Motor neuron (in vitro differentiated cells): ENCODE data around the gene GMPR2. TPM values are rescaled to one million over a fixed set of nuclear protein-coding genes. Genes with fewer than 3 reads are reported as not detected.
"Not testable (repeated sequence)": the region's sequence is repeated elsewhere in the genome, so short reads cannot be mapped to it uniquely, and the experiment has no call there.

Source experiments
- ATAC-seq, 8 experiments: fragments of 200-7000 bp; cut with Tn5 transposase; replicated peaks in 6 of 8; 2 replicates each; pipeline ENCODE4 v1.8.0; 2021; ENCODE audit warnings: mild to moderate bottlenecking in 8 of 8, moderate library complexity in 8 of 8
- H3K27ac ChIP-seq, 2 donors: fragments of 250-450 bp; sonication (Bioruptor Pico); 2 replicates each; pipeline ENCODE4 v1.9.0; 2021; ENCODE audit warnings: antibody characterized with exemption in 2 of 2, mild to moderate bottlenecking in 2 of 2, moderate library complexity in 1 of 2
- H3K4me1 ChIP-seq, 2 donors: fragments of 250-450 bp; sonication (Bioruptor Pico); replicated peaks in 1 of 2; 2 replicates each; pipeline ENCODE4 v1.6.1; 2021; ENCODE audit warnings: antibody characterized with exemption in 2 of 2, mild to moderate bottlenecking in 2 of 2, moderate library complexity in 1 of 2
- H3K4me3 ChIP-seq, 5 donors: fragments of 250-450 bp; sonication (Bioruptor Pico); 2 replicates each; pipeline ENCODE4 v1.9.0; 2021; ENCODE audit warnings: antibody characterized with exemption in 5 of 5, mild to moderate bottlenecking in 5 of 5, moderate library complexity in 4 of 5
- WGBS, 10 experiments: fragments of 450-650 bp; shearing (Covaris generic); methylation state at CpG; one replicate each; pipeline ENCODE4 v1.0.0; 2022; 5-methylcytosine and 5-hydroxymethylcytosine counted together
- in situ Hi-C, 9 experiments: fragments of 400-800 bp; cut with MboI; loops; one replicate each; pipeline ENCODE4 v1.15.0; 2021; ENCODE audit warnings: low sequenced_read_pairs in 9 of 9, low pct_unique_long_range_greater_than_20kb in 2 of 9; ENCODE audit not compliant: unreplicated experiment in 9 of 9
- total RNA-seq, 8 experiments: library from RNA; unstranded; fragments of 300-600 nt; gene quantifications; 2 replicates each; pipeline versions ENCODE4 v1.2.3 to v1.2.4, GENCODE V29; 2022

GMPR2 gene
- total RNA-seq, 8 experiments from 2014 or later = 46.7 to 87.8 (median 69.0) TPM

- in situ Hi-C loops = no loop called here
- peaks cover 0 to 7% of the 10 kb centered on the region in 2 donors for H3K4me1 ChIP-seq
- ATAC-seq = no peak
- no peak overlapping the region for H3K27ac ChIP-seq
- WGBS, 10 experiments = 90 to 100% (median 100%) methylated on average over 1 to 8 of the region's 11 CpGs; no CpG with 5 or more reads in 1 of the 10 experiments
- H3K4me3 ChIP-seq = no peak overlapping the region
These were observed 26.2 kb upstream of the GMPR2 start for GRCh38 chr14:24206260-24207103.

- Histone ChIP-seq H3K4me1 (peaks cover under 1 to 7% of the 10 kb centered on the region in 2 donors), H3K27ac (no peak overlapping the region), H3K4me3 (no peak overlapping the region)
- 93 to 100% (median 100%) methylated on average over 1 to 4 of the region's 5 CpGs; no CpG with 5 or more reads in 2 of the 10 experiments for WGBS, 10 experiments
- in situ Hi-C loops = no loop called here
- no peak for ATAC-seq
These were observed 25.6 kb upstream of the GMPR2 start for GRCh38 chr14:24207104-24207551.

DNA sequence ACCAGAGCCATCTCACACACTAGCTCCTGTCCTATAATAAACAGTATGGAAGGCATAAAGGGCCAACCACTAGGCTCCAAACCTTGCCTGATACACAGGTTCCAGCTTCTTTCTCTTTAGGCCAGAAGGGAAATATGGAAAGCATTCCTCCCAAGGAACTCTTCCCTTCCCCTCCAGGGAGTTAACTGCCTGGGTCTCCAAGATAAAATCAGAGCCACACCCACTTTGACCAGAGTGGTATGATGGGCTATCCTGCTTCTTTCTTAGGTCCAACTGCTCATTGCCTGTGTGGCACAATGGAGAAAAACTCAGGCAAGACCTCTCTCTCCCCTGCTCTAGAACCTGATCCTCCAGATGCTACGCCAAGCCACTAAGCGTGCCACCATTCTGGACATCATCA lies 25.1 kb upstream of the GMPR2 start:
- 80 to 100% (median 100%) methylated on average over 1 to 2 of the region's 2 CpGs; no CpG with 5 or more reads in 4 of the 10 experiments for WGBS, 10 experiments
- ATAC-seq = peak in 1 of 8 experiments; percentile 51
- Histone ChIP-seq H3K4me3 (no peak overlapping the region), H3K4me1 (peaks cover 4 to 7% of the 10 kb centered on the region in 2 donors), H3K27ac (no peak overlapping the region)
- in situ Hi-C loops = no loop called here

GRCh38 chr14:24211311-24211710 lies 21.4 kb upstream of the GMPR2 start:
- H3K4me3 ChIP-seq = no peak overlapping the region
- peaks cover 21 to 22% of the 10 kb centered on the region in 2 donors for H3K4me1 ChIP-seq
- 80 to 100% (median 90%) methylated on average over 1 to 5 of the region's 6 CpGs; no CpG with 5 or more reads in 1 of the 10 experiments for WGBS, 10 experiments
- in situ Hi-C loops = no loop called here
- ATAC-seq = no peak
- H3K27ac ChIP-seq = no peak overlapping the region

GRCh38 chr14:24212924-24213865 lies 19.5 kb upstream of the GMPR2 start, which contains the start of gene CHMP4A:
Gene CHMP4A, minus strand, starts transcription at chr14:24213488. Its CDS starts 49 bp downstream, at chr14:24213439.
- peak; percentile 84 to 93 (median 90) for ATAC-seq
- Histone ChIP-seq H3K4me1 (peaks cover 21 to 24% of the 10 kb centered on the region in 2 donors), H3K4me3 (peak within 1 kb of the TSS; percentile 65 to 77 (median 72)), H3K27ac (peak within 1 kb of the TSS; percentile 90 to 91)
- WGBS, 10 experiments = 0 to 4% (median 0%) methylated on average over 5 to 38 of the region's 53 CpGs; no CpG with 5 or more reads in 4 of the 10 experiments
- in situ Hi-C loops = no loop called here

DNA sequence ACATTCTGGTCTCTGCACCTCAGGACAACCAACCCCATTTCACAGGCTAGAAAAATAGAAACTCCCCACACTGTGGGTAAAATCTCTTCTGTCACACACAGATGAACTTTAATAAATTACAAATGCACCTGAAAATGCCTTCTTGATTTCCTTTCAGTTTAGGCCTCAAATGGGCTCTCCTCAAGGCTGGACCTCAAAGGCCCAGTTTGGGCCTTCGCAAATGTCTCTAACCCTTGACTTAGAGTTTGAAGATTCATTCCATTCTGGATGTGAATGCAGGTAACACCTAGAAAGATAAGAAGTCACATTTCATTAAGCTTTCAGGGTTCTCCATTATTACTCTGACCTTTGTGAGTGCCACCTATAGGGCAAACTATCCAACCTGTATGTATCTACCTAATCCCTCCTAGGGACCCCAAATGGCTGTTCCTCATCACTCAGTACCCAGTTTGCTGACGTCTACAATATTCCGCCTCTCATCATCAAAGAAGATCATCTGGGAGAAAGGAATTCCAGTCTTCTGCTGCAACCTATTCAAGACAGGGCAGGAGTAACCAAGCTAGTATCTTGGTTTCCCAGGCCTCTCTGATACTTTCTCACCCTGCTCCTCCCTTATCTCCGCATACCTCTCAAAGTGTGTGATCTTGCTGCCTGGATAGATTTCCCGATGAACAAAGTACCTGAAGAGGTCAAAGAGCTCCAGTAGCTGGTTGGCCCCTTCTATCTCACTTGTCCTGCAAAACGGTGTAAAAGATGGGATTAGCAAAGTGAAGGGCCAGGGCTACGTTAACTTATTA lies 18.7 kb upstream of the GMPR2 start:
- peak overlapping the region; percentile 65 to 77 (median 72) for H3K4me3 ChIP-seq
- in situ Hi-C loops = no loop called here
- WGBS, 10 experiments = 75 to 100% (median 94%) methylated on average over 2 to 7 of the region's 7 CpGs; no CpG with 5 or more reads in 2 of the 10 experiments
- peaks cover 21 to 24% of the 10 kb centered on the region in 2 donors for H3K4me1 ChIP-seq
- H3K27ac ChIP-seq = peak overlapping the region; percentile 83 to 91
- ATAC-seq = no peak

- ATAC-seq = peak; percentile 63 to 81 (median 74)
- H3K4me1 ChIP-seq = peaks cover 21 to 24% of the 10 kb centered on the region in 2 donors
- 0 to 7% (median 0%) methylated on average over 1 to 14 of the region's 40 CpGs; no CpG with 5 or more reads in 2 of the 10 experiments for WGBS, 10 experiments
- in situ Hi-C loops = no loop called here
- peak within 1 kb of the TSS; percentile 54 to 85 (median 69) for H3K4me3 ChIP-seq
- peak within 1 kb of the TSS; percentile 82 to 92 for H3K27ac ChIP-seq
These were observed 17.0 kb upstream of the GMPR2 start, which contains the start of gene MDP1 for GRCh38 chr14:24215495-24216344. Gene MDP1, minus strand, starts transcription at chr14:24216066. Its CDS starts 111 bp downstream, at chr14:24215955.

DNA sequence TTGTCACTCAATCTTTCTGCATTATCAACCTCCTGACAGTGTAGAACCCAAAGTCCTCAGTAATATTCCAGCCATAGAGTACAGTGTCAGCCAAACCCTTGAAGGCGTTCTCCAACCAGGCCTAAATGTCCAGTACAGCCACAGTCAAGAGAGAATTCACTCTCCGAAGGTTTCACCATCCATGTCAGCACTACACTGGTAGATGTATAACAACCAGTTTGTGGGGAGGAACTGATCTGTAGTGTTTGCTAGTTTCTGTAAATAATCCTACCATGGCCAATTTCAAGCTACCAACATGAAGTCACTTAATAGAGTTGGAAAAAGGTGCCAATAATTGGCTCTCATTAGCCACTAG lies 16.4 kb upstream of the GMPR2 start:
- in situ Hi-C loops = no loop called here
- H3K4me3 ChIP-seq = peak overlapping the region; percentile 54 to 85 (median 69)
- H3K27ac ChIP-seq = peak overlapping the region; percentile 82 to 92
- 71 to 100% (median 90%) methylated on average over 1 to 2 of the region's 2 CpGs; no CpG with 5 or more reads in 4 of the 10 experiments for WGBS, 10 experiments
- peaks cover 21 to 24% of the 10 kb centered on the region in 2 donors for H3K4me1 ChIP-seq
- ATAC-seq = no peak

DNA sequence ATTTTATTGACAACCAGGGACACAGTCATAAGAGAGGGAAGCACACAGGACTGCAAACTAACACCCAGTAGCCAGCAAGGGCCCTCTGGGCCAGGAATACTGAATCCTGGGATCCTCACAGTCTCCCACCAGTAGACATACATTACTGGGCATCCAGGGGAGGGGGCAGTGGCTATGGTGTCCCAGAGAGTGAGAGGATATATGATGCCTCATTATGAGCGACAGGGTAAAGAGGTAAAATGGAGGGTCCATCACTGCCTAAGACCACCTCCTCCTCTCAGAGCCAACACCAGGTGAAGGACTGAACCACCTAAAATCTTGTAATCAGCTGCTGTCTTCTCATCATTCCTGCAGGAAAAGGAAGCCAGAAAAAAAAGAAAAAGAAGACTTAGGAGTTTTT lies 15.9 kb upstream of the GMPR2 start:
- H3K4me3 ChIP-seq, H3K27ac ChIP-seq, in situ Hi-C loops, ATAC-seq: not testable (repeated sequence)
- 50 to 100% (median 100%) methylated on average over 1 of the region's 1 CpG; no CpG with 5 or more reads in 2 of the 10 experiments for WGBS, 10 experiments
- peaks cover 21 to 24% of the 10 kb centered on the region in 2 donors for H3K4me1 ChIP-seq

GRCh38 chr14:24219080-24219479 lies 13.6 kb upstream of the GMPR2 start:
- 88 to 100% (median 100%) methylated on average over 1 to 4 of the region's 4 CpGs; no CpG with 5 or more reads in 3 of the 10 experiments for WGBS, 10 experiments
- ATAC-seq = no peak
- H3K4me3 ChIP-seq = no peak overlapping the region
- H3K4me1 ChIP-seq = peaks cover 11 to 14% of the 10 kb centered on the region in 2 donors
- in situ Hi-C loops = no loop called here
- H3K27ac ChIP-seq = no peak overlapping the region

DNA sequence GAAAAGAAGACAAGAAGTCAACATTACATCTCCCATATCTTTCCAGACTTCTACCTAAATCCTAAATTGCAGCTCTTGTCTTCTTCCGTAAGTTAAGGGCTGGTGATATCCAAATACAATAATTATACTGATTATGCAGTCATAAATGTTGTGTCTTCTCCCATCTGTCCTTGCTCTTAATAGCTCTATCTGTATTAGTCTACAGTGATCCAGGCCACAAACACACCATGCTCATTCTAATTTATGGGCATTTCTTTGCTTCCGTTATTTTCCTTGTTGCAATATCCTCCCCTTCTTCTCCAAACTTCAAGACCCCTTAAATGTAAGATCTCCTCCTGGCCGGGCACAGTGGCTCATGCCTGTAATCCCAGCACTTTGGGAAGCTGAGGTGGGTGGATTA lies 13.2 kb upstream of the GMPR2 start:
- no peak overlapping the region for H3K4me3 ChIP-seq
- ATAC-seq = no peak
- peaks cover 10 to 11% of the 10 kb centered on the region in 2 donors for H3K4me1 ChIP-seq
- WGBS, 10 experiments = 0 to 73% (median 56%) methylated on average over 2 to 3 of the region's 3 CpGs; no CpG with 5 or more reads in 1 of the 10 experiments
- in situ Hi-C loops = no loop called here
- no peak overlapping the region for H3K27ac ChIP-seq
